ENCODE results near the gene TJAP1. TPM values are rescaled to one million over a fixed set of nuclear protein-coding genes. Genes with fewer than 3 reads are reported as not detected.
"Not testable (repeated sequence)": the region's sequence is repeated elsewhere in the genome, so short reads cannot be mapped to it uniquely, and the experiment has no call there.

TJAP1 gene
- total RNA-seq, 6 experiments from 2014 or later, result 9.2 to 16.0 (median 12.9) TPM

DNA sequence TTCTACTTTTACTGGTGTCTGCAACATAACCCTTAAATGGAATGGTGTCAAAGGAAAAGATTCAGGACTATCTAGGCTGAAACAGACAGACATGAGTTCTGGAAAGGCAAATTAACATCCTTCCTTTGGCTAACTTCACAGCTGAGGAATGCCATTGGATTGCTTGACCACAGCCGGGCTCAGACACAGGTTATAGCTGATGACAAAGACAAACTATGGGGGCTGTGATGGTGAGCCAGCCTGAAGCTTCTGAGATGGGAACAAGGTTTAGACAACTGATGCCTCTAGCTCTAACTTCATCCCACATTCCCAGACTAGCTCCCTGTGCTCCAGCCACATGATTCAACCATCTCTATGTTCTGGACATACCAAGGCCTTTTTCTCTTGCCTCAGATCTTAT lies 54.8 kb downstream of the TJAP1 start:
- 100% methylated on average over 1 of the region's 1 CpG for WGBS (ENCODE audit: insufficient coverage, low coverage, low lambda C conversion rate, missing lambda C conversion rate)
- intact Hi-C loops (cut with DNase I), result no loop called here
- TF ChIP-seq, protein P1, sequence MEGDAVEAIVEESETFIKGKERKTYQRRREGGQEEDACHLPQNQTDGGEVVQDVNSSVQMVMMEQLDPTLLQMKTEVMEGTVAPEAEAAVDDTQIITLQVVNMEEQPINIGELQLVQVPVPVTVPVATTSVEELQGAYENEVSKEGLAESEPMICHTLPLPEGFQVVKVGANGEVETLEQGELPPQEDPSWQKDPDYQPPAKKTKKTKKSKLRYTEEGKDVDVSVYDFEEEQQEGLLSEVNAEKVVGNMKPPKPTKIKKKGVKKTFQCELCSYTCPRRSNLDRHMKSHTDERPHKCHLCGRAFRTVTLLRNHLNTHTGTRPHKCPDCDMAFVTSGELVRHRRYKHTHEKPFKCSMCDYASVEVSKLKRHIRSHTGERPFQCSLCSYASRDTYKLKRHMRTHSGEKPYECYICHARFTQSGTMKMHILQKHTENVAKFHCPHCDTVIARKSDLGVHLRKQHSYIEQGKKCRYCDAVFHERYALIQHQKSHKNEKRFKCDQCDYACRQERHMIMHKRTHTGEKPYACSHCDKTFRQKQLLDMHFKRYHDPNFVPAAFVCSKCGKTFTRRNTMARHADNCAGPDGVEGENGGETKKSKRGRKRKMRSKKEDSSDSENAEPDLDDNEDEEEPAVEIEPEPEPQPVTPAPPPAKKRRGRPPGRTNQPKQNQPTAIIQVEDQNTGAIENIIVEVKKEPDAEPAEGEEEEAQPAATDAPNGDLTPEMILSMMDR (IDR thresholded peaks at IDR 0.05), result no peak
- no peak for TF ChIP-seq POLR2A (IDR thresholded peaks at IDR 0.05)
- ATAC-seq (no peak), DNase-seq (no peak)
- H3K4me3 ChIP-seq, result no peak overlapping the region
- H3K36me3 ChIP-seq, result peaks cover 0 to 28% (median 13%) of the 10 kb centered on the region in 4 donors
- no peaks in the 10 kb centered on the region for H3K9me3 ChIP-seq
- H3K4me1 ChIP-seq, result no peaks in the 10 kb centered on the region
- H3K27ac ChIP-seq, result no peak overlapping the region
- no peaks in the 10 kb centered on the region for H3K27me3 ChIP-seq

- intact Hi-C loops (cut with DNase I); ATAC-seq; H3K4me1 ChIP-seq; H3K4me3 ChIP-seq; DNase-seq; H3K27ac ChIP-seq; H3K27me3 ChIP-seq; H3K9me3 ChIP-seq: not testable (repeated sequence)
- WGBS (ENCODE audit: insufficient coverage, low coverage, low lambda C conversion rate, missing lambda C conversion rate), result no CpG with 5 or more reads among the region's 17 CpGs
- H3K36me3 ChIP-seq, result peaks cover 0 to 10% (median 4%) of the 10 kb centered on the region in 4 donors
Observed at GRCh38 chr6:43538986-43539385, 61.6 kb downstream of the TJAP1 start.

- H3K9me3 ChIP-seq; ATAC-seq; H3K27ac ChIP-seq; H3K27me3 ChIP-seq; H3K4me1 ChIP-seq; DNase-seq; intact Hi-C loops (cut with DNase I); H3K4me3 ChIP-seq: not testable (repeated sequence)
- peaks cover 0 to 14% (median 5%) of the 10 kb centered on the region in 4 donors for H3K36me3 ChIP-seq
- WGBS (ENCODE audit: insufficient coverage, low coverage, low lambda C conversion rate, missing lambda C conversion rate), result over 99% methylated on average over 14 of the region's 20 CpGs
Observed at GRCh38 chr6:43539409-43539808, 62.0 kb downstream of the TJAP1 start.

- 95% methylated on average over 5 of the region's 5 CpGs for WGBS (ENCODE audit: insufficient coverage, low coverage, low lambda C conversion rate, missing lambda C conversion rate)
- Histone ChIP-seq H3K27ac (no peak overlapping the region), H3K27me3 (no peaks in the 10 kb centered on the region), H3K36me3 (peaks cover 0 to 25% (median 8%) of the 10 kb centered on the region in 4 donors), H3K4me3 (no peak overlapping the region), H3K9me3 (no peaks in the 10 kb centered on the region), H3K4me1 (no peaks in the 10 kb centered on the region)
- no peak for ATAC-seq
- intact Hi-C loops (cut with DNase I), result no loop called here
- no peak for TF ChIP-seq POLR2A (IDR thresholded peaks at IDR 0.05)
- TF ChIP-seq, protein P1 (IDR thresholded peaks at IDR 0.05), result no peak
- DNase-seq, result no peak
Observed at GRCh38 chr6:43540507-43540906, 63.1 kb downstream of the TJAP1 start.

GRCh38 chr6:43541774-43542471 lies 64.6 kb downstream of the TJAP1 start:
- Histone ChIP-seq H3K36me3 (peaks cover 0 to 38% (median 14%) of the 10 kb centered on the region in 4 donors), H3K4me1 (no peaks in the 10 kb centered on the region), H3K4me3 (no peak overlapping the region), H3K27me3 (no peaks in the 10 kb centered on the region), H3K9me3 (no peaks in the 10 kb centered on the region), H3K27ac (no peak overlapping the region)
- no peak for TF ChIP-seq POLR2A (IDR thresholded peaks at IDR 0.05)
- TF ChIP-seq, protein P1 (IDR thresholded peaks at IDR 0.05), result no peak
- intact Hi-C loops (cut with DNase I), result no loop called here
- WGBS (ENCODE audit: insufficient coverage, low coverage, low lambda C conversion rate, missing lambda C conversion rate), result 96% methylated on average over 8 of the region's 8 CpGs
- ATAC-seq (no peak), DNase-seq (no peak)
